Prostate gland (tissue), 2 donors: ENCODE data around the gene KRT6C. TPM values are rescaled to one million over a fixed set of nuclear protein-coding genes. Genes with fewer than 3 reads are reported as not detected.

Experiments
- DNase-seq: peaks from one replicate; pipeline ENCODE4 v3.0.0-alpha.2; 2019; ENCODE audit warnings: low spot score
- H3K27ac ChIP-seq, 2 donors: fragments of 200-600 bp; sonication (generic); 2 replicates each; pipeline ENCODE4 v1.5.1; 2017 to 2019
- H3K27me3 ChIP-seq: fragments of 200-600 bp; sonication (generic); replicated peaks from 2 replicates; pipeline ENCODE4 v1.5.1; 2019; ENCODE audit not compliant: insufficient read depth
- H3K36me3 ChIP-seq, 2 donors: fragments of 200-600 bp; sonication (generic); 1 replicate in 1 of 2; 2 replicates in 1 of 2; pipeline versions ENCODE4 v1.5.1 to v1.8.1; 2017 to 2019
- H3K4me1 ChIP-seq: fragments of 200-600 bp; sonication (generic); replicated peaks from 2 replicates; pipeline ENCODE4 v1.5.1; 2019
- H3K4me3 ChIP-seq, 2 donors: fragments of 200-600 bp; sonication (generic); 2 replicates each; pipeline ENCODE4 v1.5.1; 2017 to 2019
- H3K9me3 ChIP-seq: fragments of 200-600 bp; sonication (generic); 2 replicates; pipeline ENCODE4 v1.5.1; 2017
- POLR2A ChIP-seq: fragments of 450-650 bp; IDR thresholded peaks from one replicate; pipeline ENCODE4 v1.6.1; 2016; ENCODE audit warnings: antibody characterized with exemption, mild to moderate bottlenecking
- POLR2AphosphoS5 ChIP-seq: sonication (generic); formaldehyde crosslinking; IDR thresholded peaks from one replicate; pipeline ENCODE4 v1.6.1; 2017; ENCODE audit warnings: antibody characterized with exemption
- WGBS: methylation state at CpG from one replicate; pipeline ENCODE4 v1.1.5; 2018; 5-methylcytosine and 5-hydroxymethylcytosine counted together
- intact Hi-C: fragments of 100-400 bp; cut with DNase I; formaldehyde crosslinking; loops from one replicate; pipeline ENCODE4 v1.14.2; 2022
- total RNA-seq, 2 donors: library from RNA; depleted of rRNA; stranded (reverse); fragments of >200 nt; gene quantifications; one replicate each; pipeline ENCODE4 v1.1.0, GENCODE V29; 2016
- TF ChIP-seq, protein P1 (sequence below), 4 experiments: fragments of 200-600 bp in 2 of 4; fragments of 450-650 bp in 2 of 4; sonication (generic) in 2 of 4; IDR thresholded peaks; 1 replicate in 3 of 4; 2 replicates in 1 of 4; pipeline ENCODE4 v1.5.1; 2016 to 2019; ENCODE audit warnings: antibody characterized with exemption in 4 of 4, mild to moderate bottlenecking in 2 of 4, moderate library complexity in 2 of 4

Gene KRT6C
- total RNA-seq, 2 donors from 2014 or later = not detected

- no peaks in the 10 kb centered on the region for H3K9me3 ChIP-seq
- peak overlapping the region; percentile 2 to 3 for H3K4me3 ChIP-seq
- DNase-seq = no peak
- no peaks in the 10 kb centered on the region for H3K4me1 ChIP-seq
- TF ChIP-seq POLR2A = no peak
- no peak for TF ChIP-seq POLR2AphosphoS5
- 76% methylated on average over 15 of the region's 15 CpGs for WGBS
- H3K36me3 ChIP-seq = no peaks in the 10 kb centered on the region
- no peak overlapping the region for H3K27ac ChIP-seq
- intact Hi-C loops = no loop called here
- no peaks in the 10 kb centered on the region for H3K27me3 ChIP-seq
These were observed 42.6 kb upstream of the KRT6C start for GRCh38 chr12:52515927-52516831.

- TF ChIP-seq POLR2A (no peak), POLR2AphosphoS5 (no peak)
- TF ChIP-seq, protein P1, sequence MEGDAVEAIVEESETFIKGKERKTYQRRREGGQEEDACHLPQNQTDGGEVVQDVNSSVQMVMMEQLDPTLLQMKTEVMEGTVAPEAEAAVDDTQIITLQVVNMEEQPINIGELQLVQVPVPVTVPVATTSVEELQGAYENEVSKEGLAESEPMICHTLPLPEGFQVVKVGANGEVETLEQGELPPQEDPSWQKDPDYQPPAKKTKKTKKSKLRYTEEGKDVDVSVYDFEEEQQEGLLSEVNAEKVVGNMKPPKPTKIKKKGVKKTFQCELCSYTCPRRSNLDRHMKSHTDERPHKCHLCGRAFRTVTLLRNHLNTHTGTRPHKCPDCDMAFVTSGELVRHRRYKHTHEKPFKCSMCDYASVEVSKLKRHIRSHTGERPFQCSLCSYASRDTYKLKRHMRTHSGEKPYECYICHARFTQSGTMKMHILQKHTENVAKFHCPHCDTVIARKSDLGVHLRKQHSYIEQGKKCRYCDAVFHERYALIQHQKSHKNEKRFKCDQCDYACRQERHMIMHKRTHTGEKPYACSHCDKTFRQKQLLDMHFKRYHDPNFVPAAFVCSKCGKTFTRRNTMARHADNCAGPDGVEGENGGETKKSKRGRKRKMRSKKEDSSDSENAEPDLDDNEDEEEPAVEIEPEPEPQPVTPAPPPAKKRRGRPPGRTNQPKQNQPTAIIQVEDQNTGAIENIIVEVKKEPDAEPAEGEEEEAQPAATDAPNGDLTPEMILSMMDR (IDR thresholded peaks at IDR 0.05) = no peak
- no peaks in the 10 kb centered on the region for H3K27me3 ChIP-seq
- H3K27ac ChIP-seq = no peak overlapping the region
- WGBS = 91% methylated on average over 1 of the region's 1 CpG
- DNase-seq = no peak
- no peaks in the 10 kb centered on the region for H3K9me3 ChIP-seq
- no peak overlapping the region for H3K4me3 ChIP-seq
- no peaks in the 10 kb centered on the region for H3K4me1 ChIP-seq
- H3K36me3 ChIP-seq = no peaks in the 10 kb centered on the region
- intact Hi-C loops = no loop called here
These were observed 41.7 kb upstream of the KRT6C start for GRCh38 chr12:52515319-52515646.

GRCh38 chr12:52514471-52515318 lies 41.1 kb upstream of the KRT6C start:
- WGBS = 86% methylated on average over 14 of the region's 14 CpGs
- TF ChIP-seq, protein P1 (IDR thresholded peaks at IDR 0.05) = no peak
- Histone ChIP-seq H3K4me1 (no peaks in the 10 kb centered on the region), H3K27ac (no peak overlapping the region), H3K36me3 (no peaks in the 10 kb centered on the region), H3K4me3 (no peak overlapping the region), H3K9me3 (no peaks in the 10 kb centered on the region), H3K27me3 (no peaks in the 10 kb centered on the region)
- intact Hi-C loops = no loop called here
- DNase-seq = no peak

DNA sequence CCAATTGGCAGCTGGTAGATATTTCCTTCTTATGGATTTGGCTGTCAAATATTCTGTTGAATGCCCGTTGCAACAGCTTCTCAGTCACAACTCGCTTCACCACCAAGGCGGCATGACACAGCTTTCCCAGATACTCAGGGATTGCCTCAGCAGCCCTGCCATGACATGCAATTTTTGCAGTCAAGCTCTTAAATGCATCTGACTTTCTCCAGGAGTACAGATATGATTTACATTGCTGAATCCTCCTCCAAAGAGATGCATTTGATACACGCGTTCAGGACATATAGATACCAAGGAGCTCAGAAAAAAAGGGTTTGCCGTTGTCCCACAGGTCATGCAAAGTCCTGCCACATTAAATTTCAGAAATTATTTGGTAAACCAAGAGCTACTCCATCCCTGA lies 40.1 kb upstream of the KRT6C start:
- Histone ChIP-seq H3K4me3 (no peak overlapping the region), H3K27me3 (no peaks in the 10 kb centered on the region), H3K9me3 (no peaks in the 10 kb centered on the region), H3K36me3 (no peaks in the 10 kb centered on the region), H3K4me1 (no peaks in the 10 kb centered on the region), H3K27ac (no peak overlapping the region)
- intact Hi-C loops = no loop called here
- WGBS = 69% methylated on average over 6 of the region's 6 CpGs
- TF ChIP-seq, protein P1 (IDR thresholded peaks at IDR 0.05) = no peak
- DNase-seq = no peak

- 88% methylated on average over 5 of the region's 5 CpGs for WGBS
- H3K36me3 ChIP-seq = no peaks in the 10 kb centered on the region
- intact Hi-C loops = loop anchor here (5.0 to 10.0 kb wide), 2 partner anchors 136 to 353 kb away; no protein-coding TSS in a partner anchor
These were observed 34.6 kb upstream of the KRT6C start for GRCh38 chr12:52508211-52508610.

More at GRCh38 chr12:52508211-52508610, 34.6 kb upstream of the KRT6C start:
- TF ChIP-seq, protein P1 (IDR thresholded peaks at IDR 0.05) = no peak
- H3K9me3 ChIP-seq = no peaks in the 10 kb centered on the region
- H3K27ac ChIP-seq = no peak overlapping the region
- no peak overlapping the region for H3K4me3 ChIP-seq
- DNase-seq = no peak
- no peaks in the 10 kb centered on the region for H3K4me1 ChIP-seq
- H3K27me3 ChIP-seq = no peaks in the 10 kb centered on the region
